ENCODE results near the gene PRPS1. TPM values are rescaled to one million over a fixed set of nuclear protein-coding genes. Genes with fewer than 3 reads are reported as not detected.
A peak's percentile ranks its signal among the peaks of the same experiment; 100 is the strongest.

The PRPS1 gene
- total and polyA plus RNA-seq, 7 experiments from 2014 or later: 54.7 to 71.8 (median 60.1) TPM

DNA sequence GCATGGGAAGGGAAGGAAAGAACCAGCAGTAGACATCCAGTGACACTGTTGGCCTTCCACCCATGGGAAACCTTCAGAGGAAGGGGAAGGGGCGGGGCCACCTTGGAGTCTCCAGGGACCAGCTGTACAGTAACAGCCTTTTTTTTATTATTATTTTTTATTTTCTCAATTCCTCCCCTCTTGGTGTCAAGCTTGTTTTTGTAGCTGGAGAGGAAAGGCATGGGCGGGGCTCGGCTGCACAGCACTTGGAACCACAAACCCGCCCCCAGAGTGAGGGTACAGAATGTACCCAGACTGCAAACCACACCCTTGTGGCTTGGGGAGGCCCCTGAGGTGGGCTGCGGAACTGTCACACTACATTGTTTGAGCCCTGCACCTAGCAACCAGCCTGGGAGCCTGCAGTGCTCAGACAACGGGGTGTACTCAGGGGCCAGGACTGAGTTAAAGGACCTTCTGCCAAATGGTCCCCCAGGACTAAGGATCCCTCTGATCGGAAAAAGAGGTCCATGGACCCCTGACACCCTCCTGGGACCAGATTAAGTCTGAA lies 45.7 kb downstream of the PRPS1 start:
- H3K4me1 ChIP-seq (ENCODE audit: control insufficient read depth in 2 of 2, insufficient read depth in 2 of 2, low read length in 2 of 2): peaks cover 44 to 46% of the 10 kb centered on the region in 2 donors
- ATAC-seq: peak; percentile 84
- Mint-ChIP-seq H3K4me3 (peak overlapping the region; percentile 83 to 95 (median 88)), H3K27ac (peak overlapping the region; percentile 96 to 100 (median 98)), H3K27me3 (no peaks in the 10 kb centered on the region), H3K9me3 (peaks cover 0 to 4% (median 0%) of the 10 kb centered on the region in 11 donors), H3K36me3 (peaks cover 0 to 6% (median 0%) of the 10 kb centered on the region in 5 donors), H3K4me1 (peaks cover 16 to 77% (median 53%) of the 10 kb centered on the region in 7 donors)
- ChIA-PET CTCF (interaction anchor here (1.2 to 7.7 kb wide), 7 partner anchors 9 to 103 kb away, joined by 3 to 264 read pairs (median 14); partner anchors contain the start of genes NCBP2L and TSC22D3), POLR2A (interaction anchor here (1.1 to 35.3 kb wide), 8 partner anchors 12 to 152 kb away, joined by 4 to 1138 read pairs (median 14); partner anchors contain the start of genes MID2, NCBP2L, PRPS1 and TSC22D3)
- intact Hi-C loops (cut with micrococcal nuclease): loop anchor here (1.0 to 5.0 kb wide), 8 partner anchors 15 to 218 kb away; partner anchors contain the start of genes NCBP2L (in 2 of the 2) and PRPS1 (in 2 of the 2)
- H3K27me3 ChIP-seq (ENCODE audit: control insufficient read depth in 2 of 2, insufficient read depth in 2 of 2, low read length in 2 of 2): no peaks in the 10 kb centered on the region
- H3K9me3 ChIP-seq (ENCODE audit: control insufficient read depth in 2 of 3, low read length in 3 of 3): no peaks in the 10 kb centered on the region
- DNase-seq: peak; percentile 57 to 98 (median 94)
- H3K4me3 ChIP-seq (ENCODE audit: low read length): peak overlapping the region; percentile 78
- peak overlapping the region; percentile 99 for H3K27ac ChIP-seq (ENCODE audit: low read depth, low read length)
- no peaks in the 10 kb centered on the region for H3K36me3 ChIP-seq (ENCODE audit: control insufficient read depth in 2 of 3, insufficient read depth in 3 of 3, low read length in 3 of 3)

DNA sequence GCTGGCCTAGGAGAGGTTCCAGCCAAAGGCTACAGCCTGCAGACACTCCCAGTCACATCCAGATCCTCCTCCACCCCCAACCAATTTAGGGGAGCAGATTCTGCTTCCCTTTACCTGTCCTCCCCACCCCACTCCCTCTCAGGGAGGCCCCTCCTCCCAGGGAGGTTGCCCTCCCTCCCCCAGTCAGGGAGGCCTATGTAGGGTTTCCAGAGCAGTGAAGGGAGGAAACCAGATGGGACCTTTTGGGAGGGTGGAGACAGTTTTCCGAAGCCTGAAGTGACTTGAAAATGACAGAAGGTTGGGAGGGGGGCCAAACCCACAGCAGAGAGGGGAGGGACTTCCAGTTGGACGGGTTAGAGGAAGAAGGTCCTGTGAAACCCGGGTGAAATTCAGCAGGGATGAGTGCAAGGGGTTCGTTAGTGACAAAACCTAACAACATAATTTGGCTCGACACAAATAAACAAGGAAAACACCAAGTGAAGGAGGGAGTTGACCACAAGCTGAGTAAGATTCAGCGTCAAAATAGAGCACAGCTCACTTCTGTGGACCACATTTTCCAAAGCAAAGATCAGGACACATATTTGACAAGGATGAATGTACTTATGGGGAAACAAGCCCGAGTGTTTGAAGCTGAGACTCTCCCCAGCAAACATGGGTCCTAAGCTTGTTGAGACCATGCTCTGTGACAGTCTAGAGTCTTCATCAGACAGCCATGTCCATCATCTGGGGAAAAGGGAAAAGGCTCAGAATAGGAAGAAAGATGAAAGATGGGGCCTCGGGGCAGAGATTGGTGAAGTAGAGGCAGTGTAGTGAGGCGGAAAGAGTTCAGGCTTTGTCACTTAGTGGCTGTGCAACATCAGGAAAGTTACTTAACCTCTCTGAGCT lies 46.4 kb downstream of the PRPS1 start:
- peak in 3 of 9 donors; percentile 49 to 84 (median 75) for DNase-seq
- intact Hi-C loops (cut with micrococcal nuclease): loop anchor here (1.0 to 5.0 kb wide), 4 partner anchors 37 to 218 kb away; partner anchors contain the start of gene PRPS1 (in 1 of the 2)
- Mint-ChIP-seq H3K27me3 (no peaks in the 10 kb centered on the region), H3K27ac (peak overlapping the region; percentile 96 to 100 (median 98)), H3K4me3 (peak overlapping the region; percentile 83 to 95 (median 88)), H3K36me3 (peaks cover 0 to 5% (median 0%) of the 10 kb centered on the region in 5 donors), H3K9me3 (peaks cover 0 to 4% (median 0%) of the 10 kb centered on the region in 11 donors), H3K4me1 (peaks cover 15 to 79% (median 55%) of the 10 kb centered on the region in 7 donors)
- peak overlapping the region; percentile 99 for H3K27ac ChIP-seq (ENCODE audit: low read depth, low read length)
- ChIA-PET CTCF (interaction anchor here (1.3 to 7.7 kb wide), 6 partner anchors 13 to 102 kb away, joined by 3 to 264 read pairs (median 20); partner anchors contain the start of genes NCBP2L and TSC22D3), POLR2A (interaction anchor here (1.2 to 35.3 kb wide), 10 partner anchors 10 to 152 kb away, joined by 3 to 1138 read pairs (median 16); partner anchors contain the start of genes MID2, NCBP2L, PRPS1 and TSC22D3)
- no peaks in the 10 kb centered on the region for H3K27me3 ChIP-seq (ENCODE audit: control insufficient read depth in 2 of 2, insufficient read depth in 2 of 2, low read length in 2 of 2)
- peak overlapping the region; percentile 78 for H3K4me3 ChIP-seq (ENCODE audit: low read length)
- peaks cover 51 to 52% of the 10 kb centered on the region in 2 donors for H3K4me1 ChIP-seq (ENCODE audit: control insufficient read depth in 2 of 2, insufficient read depth in 2 of 2, low read length in 2 of 2)
- peak; percentile 36 for ATAC-seq
- H3K9me3 ChIP-seq (ENCODE audit: control insufficient read depth in 2 of 3, low read length in 3 of 3): no peaks in the 10 kb centered on the region
- H3K36me3 ChIP-seq (ENCODE audit: control insufficient read depth in 2 of 3, insufficient read depth in 3 of 3, low read length in 3 of 3): no peaks in the 10 kb centered on the region

DNA sequence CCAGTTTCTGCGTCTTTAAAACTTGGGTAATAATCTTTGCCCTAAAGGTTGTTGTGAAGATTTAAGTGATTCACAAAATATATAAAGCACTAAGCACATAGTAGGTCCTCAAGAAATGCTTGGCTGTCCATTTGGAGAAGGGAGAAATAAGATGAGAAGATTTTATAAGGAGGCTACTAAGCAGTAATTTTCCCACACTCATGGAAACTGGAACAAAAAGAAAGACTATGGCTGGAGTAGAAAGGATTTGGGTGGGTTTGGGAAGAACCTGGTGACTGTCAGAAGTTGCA lies 47.0 kb downstream of the PRPS1 start:
- POLR2A ChIA-PET: interaction anchor here (1.2 to 35.3 kb wide), 5 partner anchors 10 to 101 kb away, joined by 3 to 1138 read pairs (median 32); partner anchors contain the start of genes NCBP2L and TSC22D3
- H3K9me3 Mint-ChIP-seq: peaks cover 0 to 4% (median 0%) of the 10 kb centered on the region in 11 donors
- intact Hi-C loops (cut with micrococcal nuclease): no loop called here
- no peak for ATAC-seq
- Histone ChIP-seq H3K9me3 (ENCODE audit: control insufficient read depth in 2 of 3, low read length in 3 of 3) (no peaks in the 10 kb centered on the region), H3K27ac (ENCODE audit: low read depth, low read length) (peak overlapping the region; percentile 99), H3K4me1 (ENCODE audit: control insufficient read depth in 2 of 2, insufficient read depth in 2 of 2, low read length in 2 of 2) (peaks cover 49 to 52% of the 10 kb centered on the region in 2 donors), H3K36me3 (ENCODE audit: control insufficient read depth in 2 of 3, insufficient read depth in 3 of 3, low read length in 3 of 3) (no peaks in the 10 kb centered on the region), H3K27me3 (ENCODE audit: control insufficient read depth in 2 of 2, insufficient read depth in 2 of 2, low read length in 2 of 2) (no peaks in the 10 kb centered on the region), H3K4me3 (ENCODE audit: low read length) (peak overlapping the region; percentile 78)
- CTCF ChIA-PET: interaction anchor here (3.7 to 7.7 kb wide), 2 partner anchors 40 to 102 kb away, joined by 48 to 264 read pairs; partner anchors contain the start of genes NCBP2L and TSC22D3
- H3K36me3 Mint-ChIP-seq: peaks cover 0 to 5% (median 0%) of the 10 kb centered on the region in 5 donors
- peaks cover 19 to 79% (median 58%) of the 10 kb centered on the region in 7 donors for H3K4me1 Mint-ChIP-seq
- H3K27ac Mint-ChIP-seq: peak overlapping the region; percentile 96 to 100 (median 98)
- peak overlapping the region; percentile 83 to 95 (median 88) for H3K4me3 Mint-ChIP-seq
- no peaks in the 10 kb centered on the region for H3K27me3 Mint-ChIP-seq
- DNase-seq: no peak

DNA sequence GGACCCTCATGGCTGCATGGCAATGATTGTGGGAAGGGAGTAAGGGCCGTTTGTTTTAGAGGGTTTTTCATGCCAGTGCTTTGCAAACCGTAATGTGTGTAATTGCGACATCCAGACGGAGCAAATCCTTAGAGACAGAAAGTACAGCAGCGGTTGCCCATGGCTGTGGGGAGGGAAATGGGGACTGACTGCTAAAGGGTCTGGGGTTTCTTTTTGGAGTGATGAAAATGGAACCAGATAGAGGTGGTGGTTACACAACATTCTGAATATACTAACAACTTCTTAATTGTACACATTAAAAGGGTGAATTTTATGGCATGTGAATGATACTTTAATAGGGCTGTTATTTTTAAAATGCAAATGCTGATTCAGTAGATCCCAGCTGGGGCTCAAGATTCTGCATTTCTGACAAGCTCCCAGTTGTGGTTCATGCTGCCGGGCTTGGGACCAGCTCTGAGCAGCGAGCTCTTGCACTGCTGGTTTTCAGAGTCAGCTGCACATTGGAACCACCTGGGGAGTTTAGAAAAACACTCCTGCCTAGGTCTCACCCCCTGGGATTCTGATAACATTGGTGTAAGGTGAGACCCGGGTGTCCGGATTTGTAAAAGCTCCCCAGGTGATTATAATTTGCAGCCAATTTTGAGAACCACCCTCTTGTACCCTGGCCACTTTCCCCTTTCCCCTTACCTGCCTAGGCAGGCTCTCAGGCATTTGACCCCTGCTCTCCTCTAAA lies 47.7 kb downstream of the PRPS1 start:
- intact Hi-C loops (cut with micrococcal nuclease): no loop called here
- ATAC-seq (no peak), DNase-seq (peak in 6 of 9 donors; percentile 27 to 40 (median 39))
- Mint-ChIP-seq H3K9me3 (peaks cover 0 to 4% (median 0%) of the 10 kb centered on the region in 11 donors), H3K27ac (peak overlapping the region; percentile 96 to 100 (median 98)), H3K4me1 (peaks cover 20 to 82% (median 65%) of the 10 kb centered on the region in 7 donors), H3K27me3 (no peaks in the 10 kb centered on the region), H3K4me3 (peak overlapping the region; percentile 83 to 95 (median 88)), H3K36me3 (peaks cover 0 to 5% (median 0%) of the 10 kb centered on the region in 5 donors)
- CTCF ChIA-PET: interaction anchor here (0.6 to 7.7 kb wide), 3 partner anchors 40 to 101 kb away, joined by 4 to 264 read pairs (median 48); partner anchors contain the start of genes NCBP2L and TSC22D3
- Histone ChIP-seq H3K4me1 (ENCODE audit: control insufficient read depth in 2 of 2, insufficient read depth in 2 of 2, low read length in 2 of 2) (peaks cover 49 to 52% of the 10 kb centered on the region in 2 donors), H3K4me3 (ENCODE audit: low read length) (peak overlapping the region; percentile 78), H3K27me3 (ENCODE audit: control insufficient read depth in 2 of 2, insufficient read depth in 2 of 2, low read length in 2 of 2) (no peaks in the 10 kb centered on the region), H3K27ac (ENCODE audit: low read depth, low read length) (peak overlapping the region; percentile 99), H3K36me3 (ENCODE audit: control insufficient read depth in 2 of 3, insufficient read depth in 3 of 3, low read length in 3 of 3) (no peaks in the 10 kb centered on the region), H3K9me3 (ENCODE audit: control insufficient read depth in 2 of 3, low read length in 3 of 3) (no peaks in the 10 kb centered on the region)
- POLR2A ChIA-PET: interaction anchor here (0.6 to 35.3 kb wide), 9 partner anchors 11 to 345 kb away, joined by 3 to 1138 read pairs (median 6); partner anchors contain the start of genes NCBP2L and PRPS1

DNA sequence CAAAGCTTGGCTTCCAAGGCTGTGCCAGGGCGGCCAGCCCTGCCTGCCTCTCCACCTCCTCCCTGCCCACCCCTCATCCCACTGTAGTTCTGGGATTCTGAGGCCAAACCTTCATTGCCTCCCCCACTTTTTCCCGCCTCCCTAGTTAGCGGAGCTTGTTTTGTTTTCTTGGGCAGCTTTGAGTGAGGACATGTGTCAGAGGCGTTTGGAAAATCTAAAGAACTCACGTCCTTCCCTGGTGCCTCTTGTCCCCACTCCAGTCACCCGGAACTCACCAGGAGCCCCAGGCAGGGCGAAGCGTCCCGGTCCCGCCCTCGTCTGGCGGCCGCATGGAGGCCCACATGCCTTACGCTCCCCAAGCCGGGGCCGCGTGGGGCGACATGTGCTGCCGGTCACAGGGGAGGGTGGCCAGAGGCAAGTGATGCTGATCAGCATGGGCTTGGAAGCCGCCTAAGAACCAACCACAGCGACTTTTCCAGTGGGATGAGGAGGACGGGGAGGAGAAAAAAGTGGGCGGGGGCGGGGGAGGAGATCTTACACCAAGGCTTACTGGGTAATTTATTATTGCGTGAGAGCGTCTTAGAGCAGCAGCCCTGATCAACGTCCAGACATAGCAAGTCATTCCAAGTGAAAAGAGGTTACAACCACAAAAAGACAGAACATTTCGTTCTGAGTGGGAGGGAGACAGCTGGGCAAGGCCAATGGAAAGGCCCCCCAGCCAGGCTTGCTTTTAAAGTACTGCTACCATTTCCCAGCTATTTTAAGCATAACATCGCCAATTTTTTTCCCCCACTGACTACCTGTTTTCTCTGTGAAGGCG lies 48.5 kb downstream of the PRPS1 start:
- Mint-ChIP-seq H3K27ac (peak overlapping the region; percentile 96 to 100 (median 98)), H3K27me3 (no peaks in the 10 kb centered on the region), H3K4me3 (peak overlapping the region; percentile 83 to 95 (median 88)), H3K9me3 (peaks cover 0 to 4% (median 0%) of the 10 kb centered on the region in 11 donors), H3K36me3 (peaks cover 0 to 5% (median 0%) of the 10 kb centered on the region in 5 donors), H3K4me1 (peaks cover 20 to 82% (median 66%) of the 10 kb centered on the region in 7 donors)
- H3K9me3 ChIP-seq (ENCODE audit: control insufficient read depth in 2 of 3, low read length in 3 of 3): no peaks in the 10 kb centered on the region
- CTCF ChIA-PET: interaction anchor here (0.6 to 7.7 kb wide), 3 partner anchors 39 to 99 kb away, joined by 4 to 264 read pairs (median 4); no protein-coding TSS in a partner anchor
- H3K27me3 ChIP-seq (ENCODE audit: control insufficient read depth in 2 of 2, insufficient read depth in 2 of 2, low read length in 2 of 2): no peaks in the 10 kb centered on the region
- intact Hi-C loops (cut with micrococcal nuclease): no loop called here
- DNase-seq (peak; percentile 34 to 65 (median 42)), ATAC-seq (peak; percentile 5)
- H3K36me3 ChIP-seq (ENCODE audit: control insufficient read depth in 2 of 3, insufficient read depth in 3 of 3, low read length in 3 of 3): no peaks in the 10 kb centered on the region
- peaks cover 47 to 52% of the 10 kb centered on the region in 2 donors for H3K4me1 ChIP-seq (ENCODE audit: control insufficient read depth in 2 of 2, insufficient read depth in 2 of 2, low read length in 2 of 2)
- peak overlapping the region; percentile 78 for H3K4me3 ChIP-seq (ENCODE audit: low read length)
- H3K27ac ChIP-seq (ENCODE audit: low read depth, low read length): peak overlapping the region; percentile 99
- POLR2A ChIA-PET: interaction anchor here (0.6 to 35.3 kb wide), 10 partner anchors 10 to 344 kb away, joined by 3 to 1138 read pairs (median 6); partner anchors contain the start of genes NCBP2L and PRPS1
